Measurements from ENCODE around the gene DNAL1.
A peak's percentile ranks its signal among the peaks of the same experiment; 100 is the strongest.

Gene DNAL1

GRCh38 chr14:73742520-73743238 is 97.9 kb downstream of the DNAL1 start:
- no peak for DNase-seq (ENCODE audit: low read depth)
- no peak overlapping the region for H3K4me3 ChIP-seq (ENCODE audit: low read length)

GRCh38 chr14:73743431-73743931 is 98.7 kb downstream of the DNAL1 start:
- no peak for DNase-seq (ENCODE audit: low read depth)
- no peak for TF ChIP-seq CTCF (IDR thresholded peaks at IDR 0.05; ENCODE audit: insufficient read depth, low read depth, low read length, missing control alignments)
- H3K4me3 ChIP-seq (ENCODE audit: low read length): no peak overlapping the region

More at GRCh38 chr14:73742520-73743238, 97.9 kb downstream of the DNAL1 start:
- no peak for TF ChIP-seq CTCF (IDR thresholded peaks at IDR 0.05; ENCODE audit: insufficient read depth, low read depth, low read length, missing control alignments)

GRCh38 chr14:73744175-73744867 is 99.5 kb downstream of the DNAL1 start:
- TF ChIP-seq CTCF (IDR thresholded peaks at IDR 0.05; ENCODE audit: insufficient read depth, low read depth, low read length, missing control alignments): no peak
- no peak overlapping the region for H3K4me3 ChIP-seq (ENCODE audit: low read length)
- DNase-seq (ENCODE audit: low read depth): no peak

GRCh38 chr14:73744874-73745529 is 100.2 kb downstream of the DNAL1 start:
- TF ChIP-seq CTCF (IDR thresholded peaks at IDR 0.05; ENCODE audit: insufficient read depth, low read depth, low read length, missing control alignments): no peak
- H3K4me3 ChIP-seq (ENCODE audit: low read length): no peak overlapping the region
- peak; percentile 90 for DNase-seq (ENCODE audit: low read depth)

GRCh38 chr14:73745571-73746519 is 101.1 kb downstream of the DNAL1 start:
- DNase-seq (ENCODE audit: low read depth): no peak
- no peak for TF ChIP-seq CTCF (IDR thresholded peaks at IDR 0.05; ENCODE audit: insufficient read depth, low read depth, low read length, missing control alignments)
- no peak overlapping the region for H3K4me3 ChIP-seq (ENCODE audit: low read length)
